Upper lobe of right lung (tissue), 1 donor: ENCODE results near the gene CXADR. TPM values are rescaled to one million over a fixed set of nuclear protein-coding genes. Genes with fewer than 3 reads are reported as not detected.

ENCODE experiments used
- ATAC-seq: fragments of 200-7000 bp; cut with Tn5 transposase; one replicate; pipeline ENCODE4 v1.9.1; 2020; ENCODE audit warnings: mild to moderate bottlenecking, moderate library complexity
- DNase-seq: peaks from one replicate; pipeline ENCODE4 v3.0.0-alpha.2; 2020
- H3K27ac ChIP-seq: fragments of 200-600 bp; one replicate; pipeline ENCODE4 v1.8.0; 2022
- H3K27me3 ChIP-seq: fragments of 200-600 bp; one replicate; pipeline ENCODE4 v1.8.0; 2022; ENCODE audit warnings: mild to moderate bottlenecking
- H3K36me3 ChIP-seq: fragments of 200-600 bp; one replicate; pipeline ENCODE4 v1.8.0; 2022
- H3K4me1 ChIP-seq: fragments of 200-600 bp; one replicate; pipeline ENCODE4 v1.8.0; 2022
- H3K4me3 ChIP-seq: fragments of 200-600 bp; one replicate; pipeline ENCODE4 v1.8.0; 2022; ENCODE audit warnings: mild to moderate bottlenecking
- H3K9me3 ChIP-seq: fragments of 200-600 bp; one replicate; pipeline ENCODE4 v1.8.0; 2022
- intact Hi-C: fragments of 100-400 bp; cut with DNase I; formaldehyde crosslinking; loops from one replicate; pipeline ENCODE4 v1.11.0; 2022
- total RNA-seq: library from RNA; stranded (reverse); fragmentation: NEBNext Ultra II Directional; extraction: Animal tissue kit (Norgen Biotek cat#: 25700); gene quantifications from one replicate; pipeline ENCODE4 v1.2.1, GENCODE V29; 2021
- TF ChIP-seq, protein P1 (sequence below): fragments of 200-600 bp; IDR thresholded peaks from one replicate; pipeline ENCODE4 v1.8.0; 2022; ENCODE audit warnings: antibody characterized with exemption
- donor health status: DM: no; HTN: yes; CAD: no; lungs with severe emphysema.

CXADR gene
- total RNA-seq, 1 donor from 2014 or later = 29.0 TPM

GRCh38 chr21:17590430-17590829 is 77.6 kb downstream of the CXADR start:
- Histone ChIP-seq H3K4me3 (no peak overlapping the region), H3K27ac (no peak overlapping the region), H3K36me3 (peaks cover 28% of the 10 kb centered on the region), H3K9me3 (no peaks in the 10 kb centered on the region), H3K4me1 (no peaks in the 10 kb centered on the region), H3K27me3 (no peaks in the 10 kb centered on the region)
- intact Hi-C loops = no loop called here
- TF ChIP-seq, protein P1, sequence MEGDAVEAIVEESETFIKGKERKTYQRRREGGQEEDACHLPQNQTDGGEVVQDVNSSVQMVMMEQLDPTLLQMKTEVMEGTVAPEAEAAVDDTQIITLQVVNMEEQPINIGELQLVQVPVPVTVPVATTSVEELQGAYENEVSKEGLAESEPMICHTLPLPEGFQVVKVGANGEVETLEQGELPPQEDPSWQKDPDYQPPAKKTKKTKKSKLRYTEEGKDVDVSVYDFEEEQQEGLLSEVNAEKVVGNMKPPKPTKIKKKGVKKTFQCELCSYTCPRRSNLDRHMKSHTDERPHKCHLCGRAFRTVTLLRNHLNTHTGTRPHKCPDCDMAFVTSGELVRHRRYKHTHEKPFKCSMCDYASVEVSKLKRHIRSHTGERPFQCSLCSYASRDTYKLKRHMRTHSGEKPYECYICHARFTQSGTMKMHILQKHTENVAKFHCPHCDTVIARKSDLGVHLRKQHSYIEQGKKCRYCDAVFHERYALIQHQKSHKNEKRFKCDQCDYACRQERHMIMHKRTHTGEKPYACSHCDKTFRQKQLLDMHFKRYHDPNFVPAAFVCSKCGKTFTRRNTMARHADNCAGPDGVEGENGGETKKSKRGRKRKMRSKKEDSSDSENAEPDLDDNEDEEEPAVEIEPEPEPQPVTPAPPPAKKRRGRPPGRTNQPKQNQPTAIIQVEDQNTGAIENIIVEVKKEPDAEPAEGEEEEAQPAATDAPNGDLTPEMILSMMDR = no peak
- DNase-seq (no peak), ATAC-seq (peak; percentile 53)

GRCh38 chr21:17597680-17598079 is 84.8 kb downstream of the CXADR start:
- ATAC-seq (no peak), DNase-seq (no peak)
- Histone ChIP-seq H3K4me3 (no peak overlapping the region), H3K36me3 (peaks cover 94% of the 10 kb centered on the region), H3K27ac (no peak overlapping the region), H3K4me1 (no peaks in the 10 kb centered on the region), H3K9me3 (no peaks in the 10 kb centered on the region), H3K27me3 (no peaks in the 10 kb centered on the region)
- intact Hi-C loops = no loop called here
- TF ChIP-seq, protein P1 = no peak

DNA sequence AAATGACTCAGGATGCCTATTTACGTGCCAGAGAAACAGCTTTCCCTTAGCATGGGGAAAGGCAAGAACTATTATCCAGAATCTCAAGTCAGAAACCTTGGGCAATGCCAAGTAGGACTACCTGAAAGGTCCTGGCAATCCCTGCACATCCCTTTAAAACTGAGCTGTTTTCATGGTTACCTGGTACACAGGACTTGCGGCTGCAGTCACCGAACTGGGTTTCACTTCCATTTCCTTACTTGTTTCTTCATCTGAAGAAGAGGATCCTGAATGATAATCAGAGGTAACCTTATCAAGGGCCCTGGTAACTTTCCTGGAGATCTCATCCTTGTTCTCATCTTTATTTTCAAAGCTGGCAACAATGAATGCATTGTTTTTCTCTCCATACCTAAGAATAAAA is 85.6 kb downstream of the CXADR start:
- intact Hi-C loops = no loop called here
- no peak overlapping the region for H3K4me3 ChIP-seq
- H3K27me3 ChIP-seq = no peaks in the 10 kb centered on the region
- DNase-seq = no peak
- no peaks in the 10 kb centered on the region for H3K9me3 ChIP-seq
- no peak overlapping the region for H3K27ac ChIP-seq
- peaks cover 94% of the 10 kb centered on the region for H3K36me3 ChIP-seq
- TF ChIP-seq, protein P1 = no peak
- no peaks in the 10 kb centered on the region for H3K4me1 ChIP-seq
- ATAC-seq = no peak

- intact Hi-C loops = no loop called here
- TF ChIP-seq, protein P1 = no peak
- H3K4me1 ChIP-seq = no peaks in the 10 kb centered on the region
- no peak for DNase-seq
- ATAC-seq = no peak
- H3K27ac ChIP-seq = no peak overlapping the region
- H3K4me3 ChIP-seq = no peak overlapping the region
- H3K27me3 ChIP-seq = no peaks in the 10 kb centered on the region
- H3K9me3 ChIP-seq = no peaks in the 10 kb centered on the region
- H3K36me3 ChIP-seq = peaks cover 80% of the 10 kb centered on the region
Measured at GRCh38 chr21:17602874-17603273, 90.0 kb downstream of the CXADR start.

DNA sequence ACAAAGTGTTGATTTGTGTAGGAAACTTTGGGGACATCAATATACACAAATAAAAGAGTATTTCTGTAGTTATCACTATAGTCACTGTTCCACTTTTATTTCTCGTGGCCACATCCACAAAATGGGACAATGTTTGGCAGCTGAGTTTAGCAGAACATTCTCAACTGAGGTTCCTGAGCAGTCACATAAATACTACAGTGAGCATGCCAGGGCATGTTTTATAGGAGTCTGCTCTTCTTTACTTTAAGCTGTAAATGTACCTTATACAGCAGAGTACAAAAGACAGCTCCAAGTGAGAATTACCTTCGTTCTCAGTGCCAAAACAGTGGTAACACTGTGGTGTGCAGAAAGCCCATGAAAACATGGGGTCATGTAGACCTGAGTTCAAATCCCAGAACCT is 94.8 kb downstream of the CXADR start:
- H3K27me3 ChIP-seq = no peaks in the 10 kb centered on the region
- ATAC-seq (no peak), DNase-seq (no peak)
- no peak overlapping the region for H3K4me3 ChIP-seq
- TF ChIP-seq, protein P1 = no peak
- H3K9me3 ChIP-seq = no peaks in the 10 kb centered on the region
- intact Hi-C loops = no loop called here
- peaks cover 8% of the 10 kb centered on the region for H3K4me1 ChIP-seq
- no peak overlapping the region for H3K27ac ChIP-seq
- peaks cover 41% of the 10 kb centered on the region for H3K36me3 ChIP-seq

- TF ChIP-seq, protein P1 = no peak
- Histone ChIP-seq H3K27me3 (no peaks in the 10 kb centered on the region), H3K4me3 (no peak overlapping the region), H3K4me1 (peaks cover 14% of the 10 kb centered on the region), H3K9me3 (no peaks in the 10 kb centered on the region), H3K36me3 (peaks cover 21% of the 10 kb centered on the region), H3K27ac (no peak overlapping the region)
- intact Hi-C loops = no loop called here
- DNase-seq = no peak
- ATAC-seq = no peak
Measured at GRCh38 chr21:17609681-17610080, 96.8 kb downstream of the CXADR start.
